HPDE6-E6E7 (cell line): ENCODE measurements around the gene AQP9.

ENCODE experiments used
- DNase-seq: peaks from one replicate; pipeline ENCODE4 v3.0.0; 2011; ENCODE audit warnings: missing footprints; ENCODE audit errors: extremely low spot score

AQP9 gene

DNA sequence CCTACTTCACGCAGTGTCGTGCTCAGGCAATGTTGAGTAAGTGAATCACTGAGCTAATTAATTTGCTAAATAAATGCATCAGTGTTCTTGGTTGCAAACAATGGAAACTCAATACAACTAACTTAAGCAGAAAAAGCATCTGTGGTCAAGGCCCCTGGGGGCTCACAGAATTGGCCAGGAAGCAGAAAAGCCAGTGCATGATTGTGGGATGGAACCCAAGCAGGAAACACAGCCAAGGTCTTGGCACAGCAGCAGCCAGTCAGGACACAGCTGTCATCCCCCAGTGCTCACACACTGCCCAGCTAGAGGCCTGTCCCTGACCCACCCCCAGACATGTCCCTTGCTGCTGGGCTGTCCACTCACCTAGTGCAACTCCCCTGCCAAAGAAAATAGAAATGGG lies 85.9 kb downstream of the AQP9 start:
- no peak for DNase-seq

DNA sequence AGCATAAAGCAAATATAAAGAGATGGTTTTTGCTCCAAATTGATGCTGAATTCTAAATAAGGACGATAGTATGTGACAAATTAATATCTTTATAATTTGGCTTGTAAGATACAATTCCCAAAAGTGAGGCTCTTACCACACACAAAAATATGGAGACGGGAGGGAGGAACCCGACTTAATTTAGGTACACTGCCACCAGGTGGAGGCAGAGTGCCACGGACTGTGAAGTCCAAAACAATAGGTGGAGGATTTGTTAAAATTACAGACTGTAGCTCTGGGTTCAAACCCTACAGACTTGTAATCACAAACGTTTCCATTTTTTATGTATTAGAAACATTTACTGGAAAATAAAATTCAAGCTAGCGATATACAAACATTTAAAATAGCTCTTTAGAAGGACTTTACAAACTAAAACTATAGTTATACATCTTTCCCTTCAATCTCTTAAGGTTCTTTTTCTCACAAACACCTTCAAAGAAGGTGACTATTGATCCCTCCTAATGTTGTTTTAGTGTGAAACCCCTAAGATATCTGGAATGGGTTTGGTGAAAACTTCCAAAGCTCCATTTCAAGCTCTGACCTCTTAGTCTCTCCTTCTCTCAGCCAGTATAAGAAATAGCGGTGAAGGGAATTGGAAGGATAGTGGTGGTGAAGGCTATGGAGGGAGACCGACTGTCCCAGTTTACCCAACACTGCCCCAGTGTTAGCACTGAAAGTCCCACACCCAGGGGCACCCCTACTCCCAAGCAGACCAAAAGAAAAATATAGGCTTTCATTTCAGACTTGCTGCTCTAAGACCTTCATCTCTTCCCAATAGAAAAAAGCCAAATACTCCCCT lies 89.7 kb downstream of the AQP9 start:
- DNase-seq = peak; percentile 40

- DNase-seq = no peak
Measured at GRCh38 chr15:58228718-58229117, 90.5 kb downstream of the AQP9 start.

DNA sequence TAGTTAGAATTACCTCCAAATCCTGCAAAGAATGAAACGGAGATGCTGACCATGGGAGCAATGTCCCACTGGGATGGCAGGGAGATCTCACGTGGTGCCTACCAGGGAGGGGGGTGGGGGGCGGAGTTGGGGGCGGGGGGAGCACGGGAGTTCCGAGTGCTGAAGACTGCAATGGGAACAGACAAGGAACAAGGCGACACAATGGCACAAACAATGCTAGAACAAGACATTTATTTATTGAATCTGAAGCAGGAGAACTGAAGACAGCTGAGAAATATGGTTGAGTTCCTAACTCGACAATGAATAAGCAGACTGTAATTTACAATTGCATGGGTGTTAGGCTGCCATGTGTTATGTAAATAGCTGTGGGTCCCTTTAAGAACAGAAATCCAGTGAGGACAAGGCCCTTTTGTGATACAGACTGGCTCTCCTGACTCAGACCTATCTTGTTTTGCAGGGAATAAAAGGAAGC lies 91.2 kb downstream of the AQP9 start:
- no peak for DNase-seq

GRCh38 chr15:58232281-58233065 lies 94.3 kb downstream of the AQP9 start:
- peak; percentile 29 for DNase-seq

- no peak for DNase-seq
Measured at GRCh38 chr15:58233341-58233740, 95.2 kb downstream of the AQP9 start.
